CD4-positive, alpha-beta T cell treated with Interleukin-6 at 100 ng/mL for 8 hours (primary cell): Measurements from ENCODE around the gene SIPA1.
"Not testable (repeated sequence)": the region's sequence is repeated elsewhere in the genome, so short reads cannot be mapped to it uniquely, and the experiment has no call there.

Experiments used
- DNase-seq: peaks from one replicate; pipeline ENCODE4 v3.0.0-alpha.2; 2020; ENCODE audit warnings: mixed read lengths, low spot score

SIPA1 gene

GRCh38 chr11:65623852-65624616 lies 13.9 kb upstream of the SIPA1 start:
- no peak for DNase-seq

GRCh38 chr11:65624931-65625627 lies 12.8 kb upstream of the SIPA1 start:
- no peak for DNase-seq

DNA sequence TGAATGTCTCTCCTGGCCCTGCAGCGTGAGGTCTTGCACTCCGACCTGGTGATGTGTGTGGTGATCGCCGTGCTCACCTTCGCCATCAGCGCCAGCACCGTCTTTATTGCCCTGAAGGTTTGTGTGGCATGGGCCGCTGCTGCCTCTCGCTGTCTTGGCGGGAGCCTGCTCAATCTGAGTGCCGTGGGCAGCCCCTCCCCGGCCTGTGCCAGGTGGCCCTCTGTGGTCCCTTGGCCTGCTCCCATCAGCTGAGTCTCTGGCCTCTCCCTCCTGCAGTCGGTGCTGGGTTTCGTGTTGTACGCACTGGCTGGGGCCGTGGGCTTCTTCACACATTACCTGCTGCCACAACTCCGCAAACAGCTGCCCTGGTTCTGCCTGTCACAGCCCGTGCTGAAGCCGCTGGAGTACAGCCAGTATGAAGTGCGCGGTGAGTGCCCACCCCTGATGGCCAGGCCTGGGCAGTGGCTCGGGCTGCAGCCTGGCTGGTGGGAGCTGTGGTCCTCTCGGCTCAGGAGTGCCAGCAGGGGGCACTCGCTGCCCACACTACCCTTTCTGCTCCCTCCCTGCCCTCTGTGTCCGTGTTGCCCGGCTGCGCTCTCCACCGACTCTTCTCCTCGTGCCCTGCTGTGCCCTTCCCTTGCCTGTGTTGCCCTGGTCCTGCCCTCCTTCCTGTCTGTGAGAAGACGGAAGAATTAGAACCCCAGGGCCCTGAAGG lies 12.1 kb upstream of the SIPA1 start:
- DNase-seq: peak; percentile 54

DNA sequence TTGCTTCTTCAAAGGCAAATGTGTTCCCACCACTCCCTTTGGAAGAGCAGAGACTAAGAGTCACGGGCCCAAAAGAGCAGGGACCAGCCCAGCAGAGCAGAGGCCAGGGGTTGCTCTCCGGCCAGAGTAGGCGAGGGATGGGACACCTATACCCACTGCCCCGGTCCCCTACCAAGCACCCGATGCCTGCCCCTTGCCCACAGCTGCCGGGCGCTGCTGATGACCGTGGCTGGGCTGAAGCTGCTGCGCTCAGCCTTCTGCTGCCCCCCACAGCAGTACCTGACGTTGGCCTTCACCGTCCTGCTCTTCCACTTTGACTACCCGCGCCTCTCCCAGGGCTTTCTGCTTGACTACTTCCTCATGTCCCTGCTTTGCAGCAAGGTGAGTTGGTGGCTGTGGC lies 10.7 kb upstream of the SIPA1 start:
- no peak for DNase-seq

DNA sequence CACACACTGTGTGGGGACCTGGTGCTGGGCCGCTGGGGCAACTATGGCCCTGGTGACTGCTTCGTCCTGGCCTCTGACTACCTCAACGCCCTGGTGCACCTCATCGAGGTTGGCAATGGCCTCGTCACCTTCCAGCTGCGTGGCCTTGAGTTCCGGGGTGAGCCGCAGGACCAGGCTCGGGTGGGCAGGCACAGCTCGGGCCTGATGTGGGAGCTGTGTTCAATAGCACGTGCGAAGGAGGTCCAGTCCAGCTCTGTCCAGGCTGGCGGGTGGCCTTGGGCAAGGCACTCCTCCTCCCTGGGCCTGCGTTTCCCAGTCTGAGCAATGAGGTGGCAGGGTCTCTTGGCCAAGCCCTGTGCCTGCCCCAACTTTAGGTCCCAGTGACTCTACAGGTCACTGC lies 8.3 kb upstream of the SIPA1 start:
- DNase-seq: no peak

DNA sequence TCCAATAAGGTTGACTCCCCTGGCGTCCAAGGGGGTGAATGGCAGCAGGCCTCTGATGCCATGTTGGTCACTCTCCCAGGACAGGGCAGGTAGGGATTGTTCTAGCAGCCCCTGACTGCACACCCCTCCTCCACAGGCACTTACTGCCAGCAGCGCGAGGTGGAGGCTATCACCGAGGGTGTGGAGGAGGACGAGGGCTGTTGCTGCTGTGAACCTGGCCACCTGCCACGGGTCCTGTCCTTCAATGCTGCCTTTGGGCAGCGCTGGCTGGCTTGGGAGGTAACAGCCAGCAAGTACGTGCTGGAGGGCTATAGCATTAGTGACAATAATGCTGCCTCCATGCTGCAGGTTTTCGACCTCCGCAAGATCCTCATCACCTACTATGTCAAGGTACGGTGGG lies 7.7 kb upstream of the SIPA1 start:
- no peak for DNase-seq

GRCh38 chr11:65633390-65634108 lies 4.4 kb upstream of the SIPA1 start:
- no peak for DNase-seq

DNA sequence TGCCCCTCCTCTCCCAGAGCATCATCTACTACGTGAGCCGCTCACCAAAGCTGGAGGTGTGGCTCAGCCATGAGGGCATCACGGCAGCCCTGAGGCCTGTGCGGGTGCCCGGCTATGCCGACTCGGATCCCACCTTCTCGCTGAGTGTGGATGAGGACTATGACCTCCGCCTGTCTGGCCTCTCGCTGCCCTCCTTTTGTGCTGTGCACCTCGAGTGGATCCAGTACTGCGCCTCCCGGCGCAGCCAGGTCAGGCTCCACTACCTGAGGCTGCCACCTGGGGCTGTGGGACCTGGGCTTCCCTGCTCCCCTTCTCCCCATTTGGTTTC lies 3.8 kb upstream of the SIPA1 start:
- no peak for DNase-seq

DNA sequence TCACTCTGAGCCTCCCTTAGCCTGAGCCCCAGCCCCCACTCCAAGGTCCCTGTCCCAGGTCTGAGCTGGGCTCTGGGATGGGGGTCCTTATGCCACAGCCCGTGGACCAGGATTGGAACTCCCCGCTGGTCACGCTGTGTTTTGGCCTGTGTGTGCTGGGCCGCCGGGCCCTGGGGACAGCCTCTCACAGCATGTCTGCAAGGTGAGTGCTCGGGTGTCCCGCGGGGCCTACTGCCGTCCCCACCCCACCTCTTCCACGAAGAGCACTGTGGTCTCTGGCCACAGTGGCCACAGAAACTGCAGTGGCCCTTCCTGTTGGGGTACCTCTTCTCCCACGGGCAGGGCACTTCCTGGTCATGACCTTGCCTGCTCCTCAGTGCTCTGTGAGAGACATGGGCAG lies 3.5 kb upstream of the SIPA1 start:
- DNase-seq: no peak

GRCh38 chr11:65634905-65635731 lies 2.8 kb upstream of the SIPA1 start:
- no peak for DNase-seq

DNA sequence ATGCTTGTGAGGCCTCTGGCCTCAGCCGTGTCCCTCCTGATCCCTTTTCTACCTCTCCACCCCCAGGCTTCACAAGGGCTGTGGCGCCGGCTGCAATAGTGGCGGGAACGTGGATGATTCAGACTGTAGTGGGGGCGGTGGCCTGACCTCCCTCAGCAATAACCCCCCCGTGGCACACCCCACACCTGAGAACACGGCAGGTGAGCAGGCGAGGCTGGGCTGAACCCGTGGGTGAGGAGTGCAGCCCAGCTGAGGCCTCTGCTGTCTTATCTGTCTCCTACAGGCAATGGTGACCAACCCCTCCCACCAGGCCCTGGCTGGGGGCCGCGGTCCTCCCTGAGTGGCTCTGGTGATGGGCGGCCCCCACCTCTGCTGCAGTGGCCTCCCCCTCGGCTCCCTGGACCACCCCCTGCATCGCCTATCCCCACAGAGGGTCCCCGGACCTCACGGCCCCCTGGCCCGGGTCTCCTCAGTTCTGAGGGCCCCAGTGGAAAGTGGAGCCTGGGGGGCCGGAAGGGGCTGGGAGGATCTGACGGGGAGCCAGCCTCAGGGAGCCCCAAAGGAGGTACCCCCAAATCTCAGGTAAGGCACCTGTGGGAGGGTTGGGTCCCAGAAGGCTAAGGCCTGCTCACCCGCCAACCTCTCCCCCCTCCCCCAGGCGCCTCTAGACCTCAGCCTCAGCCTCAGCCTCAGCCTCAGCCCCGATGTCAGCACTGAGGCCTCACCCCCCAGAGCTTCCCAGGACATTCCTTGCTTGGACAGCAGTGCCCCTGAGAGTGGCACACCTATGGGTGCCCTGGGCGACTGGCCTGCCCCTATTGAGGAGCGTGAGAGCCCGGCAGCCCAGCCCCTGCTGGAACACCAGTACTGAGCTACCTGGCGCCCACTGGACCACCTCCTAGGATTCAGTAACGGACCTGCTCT lies 1.5 kb upstream of the SIPA1 start:
- DNase-seq: no peak

- no peak for DNase-seq
Measured at GRCh38 chr11:65637032-65637557, 806 bp upstream of the SIPA1 start.

GRCh38 chr11:65639228-65639597 lies 1.3 kb downstream of the SIPA1 start:
- not testable (repeated sequence) for DNase-seq

DNA sequence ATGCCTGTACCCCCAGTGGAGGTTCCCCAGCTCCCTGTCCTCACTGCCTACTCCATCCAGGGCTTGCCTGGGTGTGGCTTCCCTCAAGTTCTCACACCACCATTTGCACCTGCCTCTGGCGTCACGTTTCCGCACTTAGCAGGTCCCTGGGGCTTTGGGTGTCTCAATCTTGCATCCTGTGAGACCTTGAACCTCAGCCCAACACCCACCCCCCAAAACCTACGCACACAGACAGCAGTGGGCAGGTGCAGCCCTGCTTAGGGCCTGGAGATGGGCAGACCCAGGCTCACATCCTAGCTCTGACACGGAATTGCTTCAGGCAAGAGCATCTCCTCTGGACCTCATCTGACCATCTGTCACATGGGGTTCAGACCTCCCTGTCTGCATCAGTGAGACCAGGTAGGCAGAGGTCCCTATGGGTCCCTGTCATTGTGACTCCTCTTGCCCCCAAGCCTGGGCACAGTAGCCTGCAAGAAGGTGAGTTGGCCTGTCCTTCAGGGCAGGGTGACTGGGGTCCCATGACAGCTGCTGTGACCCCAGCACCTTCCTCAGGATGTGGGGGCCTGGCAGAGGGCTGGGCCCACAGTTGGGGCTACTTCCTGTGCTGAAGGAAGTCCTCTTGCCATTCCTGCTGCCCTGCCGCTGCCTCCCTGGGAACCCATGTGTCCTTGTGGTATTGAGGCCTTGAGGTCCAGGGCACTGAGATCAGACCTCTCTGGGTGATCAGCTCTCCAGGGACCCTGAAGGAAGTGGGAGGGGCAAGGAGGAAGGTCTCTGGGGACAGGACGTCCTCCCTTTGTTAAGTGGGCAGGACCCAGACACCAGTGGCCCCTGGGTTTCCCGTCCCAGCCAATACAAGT lies 2.0 kb downstream of the SIPA1 start:
- DNase-seq: peak; percentile 75

GRCh38 chr11:65640483-65641296 lies 2.8 kb downstream of the SIPA1 start:
- DNase-seq: peak; percentile 48

DNA sequence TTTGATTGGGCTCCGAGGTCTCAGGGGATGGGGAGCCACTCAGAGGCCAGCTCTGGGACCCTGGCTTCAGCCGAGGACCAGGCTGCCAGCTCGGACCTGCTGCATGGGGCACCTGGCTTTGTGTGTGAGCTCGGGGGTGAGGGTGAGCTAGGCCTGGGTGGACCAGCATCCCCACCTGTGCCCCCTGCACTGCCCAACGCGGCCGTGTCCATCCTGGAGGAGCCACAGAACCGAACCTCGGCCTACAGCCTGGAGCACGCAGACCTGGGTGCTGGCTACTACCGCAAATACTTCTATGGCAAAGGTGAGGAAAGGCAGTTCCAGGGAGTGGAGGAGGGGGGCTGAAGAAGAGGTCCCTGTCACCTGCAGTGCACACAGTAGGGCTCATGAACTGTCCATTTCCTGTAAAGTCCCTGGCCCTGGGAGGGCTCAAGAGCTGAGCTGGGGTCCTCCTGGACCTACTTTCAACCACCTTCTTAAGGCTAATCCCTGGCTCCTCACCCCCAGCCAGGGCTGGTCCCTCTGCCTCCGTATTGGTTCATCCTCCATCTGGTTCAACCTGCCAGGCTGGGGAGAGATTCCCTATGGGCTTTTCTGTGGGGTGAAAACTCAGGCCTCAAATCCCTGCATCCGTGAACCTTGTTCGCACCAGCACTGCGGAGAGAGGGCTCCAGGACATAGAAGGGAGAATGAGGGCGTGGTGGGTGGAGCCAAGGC lies 3.6 kb downstream of the SIPA1 start:
- no peak for DNase-seq

- DNase-seq: no peak
Measured at GRCh38 chr11:65642014-65642671, 4.2 kb downstream of the SIPA1 start.
